Fibroblast of lung (primary cell): ENCODE data around the gene BCAR3.

Experiments used
- EZH2 ChIP-seq: IDR thresholded peaks from 2 replicates; pipeline ENCODE4 v1.5.1; 2012; ENCODE audit warnings: low read length, control low read depth, mild to moderate bottlenecking; ENCODE audit errors: missing control alignments
- TF ChIP-seq, protein P1 (sequence below), 2 donors: IDR thresholded peaks in 1 of 2; conservative IDR thresholded peaks in 1 of 2; 1 replicate in 1 of 2; 2 replicates in 1 of 2; pipeline ENCODE4 v1.5.1; 2011 to 2012; ENCODE audit warnings: low read length in 2 of 2, control low read depth in 1 of 2, inconsistent platforms in 1 of 2, low read depth in 1 of 2, mild to moderate bottlenecking in 1 of 2

DNA sequence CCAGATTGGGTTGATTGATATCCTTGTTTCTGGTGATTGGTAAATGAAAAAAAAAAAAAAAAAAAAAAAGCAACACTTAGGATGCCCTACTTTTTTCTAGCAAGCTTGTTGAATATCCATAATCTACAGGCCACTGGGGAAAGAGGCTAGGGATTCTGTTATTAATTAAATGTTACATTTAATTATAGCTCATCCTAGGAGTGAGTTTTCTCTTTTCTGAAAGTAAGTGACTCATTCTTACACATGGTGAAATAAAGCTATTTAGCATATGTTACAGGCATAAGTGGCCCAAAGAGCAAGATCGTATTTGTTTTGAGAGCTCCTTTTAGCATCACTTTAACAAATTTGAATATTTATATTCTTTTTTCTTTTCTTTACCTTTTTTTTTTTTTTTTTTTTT lies 139.2 kb downstream of the BCAR3 start:
- TF ChIP-seq, protein P1, sequence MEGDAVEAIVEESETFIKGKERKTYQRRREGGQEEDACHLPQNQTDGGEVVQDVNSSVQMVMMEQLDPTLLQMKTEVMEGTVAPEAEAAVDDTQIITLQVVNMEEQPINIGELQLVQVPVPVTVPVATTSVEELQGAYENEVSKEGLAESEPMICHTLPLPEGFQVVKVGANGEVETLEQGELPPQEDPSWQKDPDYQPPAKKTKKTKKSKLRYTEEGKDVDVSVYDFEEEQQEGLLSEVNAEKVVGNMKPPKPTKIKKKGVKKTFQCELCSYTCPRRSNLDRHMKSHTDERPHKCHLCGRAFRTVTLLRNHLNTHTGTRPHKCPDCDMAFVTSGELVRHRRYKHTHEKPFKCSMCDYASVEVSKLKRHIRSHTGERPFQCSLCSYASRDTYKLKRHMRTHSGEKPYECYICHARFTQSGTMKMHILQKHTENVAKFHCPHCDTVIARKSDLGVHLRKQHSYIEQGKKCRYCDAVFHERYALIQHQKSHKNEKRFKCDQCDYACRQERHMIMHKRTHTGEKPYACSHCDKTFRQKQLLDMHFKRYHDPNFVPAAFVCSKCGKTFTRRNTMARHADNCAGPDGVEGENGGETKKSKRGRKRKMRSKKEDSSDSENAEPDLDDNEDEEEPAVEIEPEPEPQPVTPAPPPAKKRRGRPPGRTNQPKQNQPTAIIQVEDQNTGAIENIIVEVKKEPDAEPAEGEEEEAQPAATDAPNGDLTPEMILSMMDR (conservative IDR thresholded peaks at IDR 0.05 in 1 of 2, IDR thresholded peaks at IDR 0.05 in 1 of 2; ENCODE audit: low read depth in 1 of 2, low read length in 2 of 2) = no peak
- no peak for TF ChIP-seq EZH2
